GM23338 (cell line): ENCODE results near the gene FCGBP. TPM values are rescaled to one million over a fixed set of nuclear protein-coding genes. Genes with fewer than 3 reads are reported as not detected.

Experiments
- ATAC-seq: fragments of 200-7000 bp; cut with Tn5 transposase; 3 replicates; pipeline ENCODE4 v1.9.1; 2020
- DNase-seq: peaks from one replicate; pipeline ENCODE4 v3.0.0-alpha.2; 2015; ENCODE audit warnings: low spot score
- H2AFZ ChIP-seq: fragments of 200-600 bp; sonication (generic); 2 replicates; pipeline ENCODE4 v1.8.0; 2016; ENCODE audit warnings: antibody characterized with exemption, mild to moderate bottlenecking, moderate library complexity
- H3F3A ChIP-seq: fragments of 200-600 bp; sonication (generic); replicated peaks from 2 replicates; pipeline ENCODE4 v1.8.0; 2017; ENCODE audit warnings: antibody characterized with exemption, mixed run types, low read depth
- H3K27ac ChIP-seq: fragments of 200-600 bp; sonication (generic); 2 replicates; pipeline ENCODE4 v1.6.1; 2016; ENCODE audit warnings: low read depth
- H3K27me3 ChIP-seq: fragments of 200-600 bp; sonication (generic); 2 replicates; pipeline ENCODE4 v1.8.0; 2016; ENCODE audit warnings: mild to moderate bottlenecking, mixed run types, moderate library complexity; ENCODE audit not compliant: insufficient read depth
- H3K36me3 ChIP-seq: fragments of 200-600 bp; sonication (generic); 2 replicates; pipeline ENCODE4 v1.8.0; 2016; ENCODE audit warnings: mild to moderate bottlenecking; ENCODE audit not compliant: insufficient read depth
- H3K4me1 ChIP-seq: fragments of 200-600 bp; sonication (generic); 2 replicates; pipeline ENCODE4 v1.8.0; 2016; ENCODE audit warnings: mild to moderate bottlenecking, moderate library complexity; ENCODE audit not compliant: insufficient read depth
- H3K4me2 ChIP-seq: fragments of 200-600 bp; sonication (generic); 2 replicates; pipeline ENCODE4 v1.7.1; 2017; ENCODE audit warnings: mixed run types
- H3K4me3 ChIP-seq: fragments of 200-600 bp; sonication (generic); 2 replicates; pipeline ENCODE4 v1.6.1; 2016; ENCODE audit warnings: mixed run types
- H3K79me2 ChIP-seq: fragments of 200-600 bp; sonication (generic); replicated peaks from 2 replicates; pipeline ENCODE4 v1.8.0; 2017; ENCODE audit warnings: mild to moderate bottlenecking; ENCODE audit not compliant: insufficient read depth
- H3K9me2 ChIP-seq: fragments of 200-600 bp; sonication (generic); 2 replicates; pipeline ENCODE4 v1.8.0; 2017; ENCODE audit not compliant: insufficient read depth
- H4K20me1 ChIP-seq: fragments of 200-600 bp; sonication (generic); replicated peaks from 2 replicates; pipeline ENCODE4 v1.8.0; 2017; ENCODE audit warnings: mild to moderate bottlenecking; ENCODE audit not compliant: insufficient read depth
- H3K27ac Mint-ChIP-seq: 2 replicates; pipeline ENCODE4 v1.8.0; 2020; ENCODE audit warnings: inconsistent platforms, mild to moderate bottlenecking, moderate library complexity, mixed read lengths
- H3K27me3 Mint-ChIP-seq: 3 replicates; pipeline ENCODE4 v1.8.0; 2022; ENCODE audit warnings: low read depth, mild to moderate bottlenecking, moderate library complexity, mixed read lengths, inconsistent platforms; ENCODE audit not compliant: insufficient read depth, poor library complexity
- H3K36me3 Mint-ChIP-seq: 3 replicates; pipeline ENCODE4 v1.8.0; 2021; ENCODE audit warnings: low read depth, mild to moderate bottlenecking, inconsistent platforms, moderate library complexity, mixed read lengths
- H3K4me1 Mint-ChIP-seq: 3 replicates; pipeline ENCODE4 v1.8.0; 2020; ENCODE audit warnings: mild to moderate bottlenecking, inconsistent platforms, mixed read lengths
- H3K4me3 Mint-ChIP-seq: 3 replicates; pipeline ENCODE4 v1.8.0; 2021; ENCODE audit warnings: moderate library complexity, mild to moderate bottlenecking, inconsistent platforms, mixed read lengths
- H3K9me3 Mint-ChIP-seq: 3 replicates; pipeline ENCODE4 v1.8.0; 2020; ENCODE audit warnings: moderate library complexity, mild to moderate bottlenecking, inconsistent platforms, mixed read lengths
- EZH2 ChIP-seq: fragments of 200-600 bp; sonication (generic); IDR thresholded peaks from one replicate; pipeline ENCODE4 v1.8.0; 2017; ENCODE audit warnings: antibody characterized with exemption, mild to moderate bottlenecking, low read depth; ENCODE audit not compliant: unreplicated experiment
- JUNB ChIP-seq: IDR thresholded peaks from one replicate; pipeline ENCODE4 v1.6.1; 2016; ENCODE audit warnings: antibody characterized with exemption; ENCODE audit not compliant: unreplicated experiment
- POLR2AphosphoS5 ChIP-seq: IDR thresholded peaks from 2 replicates; pipeline ENCODE4 v1.6.1; 2016; ENCODE audit warnings: antibody characterized with exemption, low read depth
- polyA plus RNA-seq: library from polyadenylated mRNA; unstranded; fragments of >200 nt; fragmentation: Nextera tagmentation; extraction: Ambion mirVana; gene quantifications from 2 replicates; pipeline ENCODE4 v1.2.1, GENCODE V29; 2016
- total RNA-seq: library from RNA; depleted of rRNA; stranded (reverse); fragments of >200 nt; shearing (Covaris generic); gene quantifications from 2 replicates; pipeline ENCODE4 v1.2.3, GENCODE V29; 2014
- TF ChIP-seq, protein P1 (sequence below): fragments of 250-450 bp; sonication (Bioruptor Pico); IDR thresholded peaks from 2 replicates; pipeline ENCODE4 v1.5.0; 2020; ENCODE audit warnings: mild to moderate bottlenecking, moderate library complexity
- TF ChIP-seq, protein P2 (sequence below): IDR thresholded peaks from one replicate; pipeline ENCODE4 v1.6.1; 2018; ENCODE audit warnings: antibody characterized with exemption; ENCODE audit not compliant: unreplicated experiment

FCGBP gene
- total and polyA plus RNA-seq, 2 experiments from 2014 or later = 0.44 to 3.6 TPM

- TF ChIP-seq POLR2AphosphoS5 (no peak), EZH2 (no peak), JUNB (no peak)
Measured at GRCh38 chr19:39942366-39942730, 7.9 kb upstream of the FCGBP start (continued).

- Mint-ChIP-seq H3K4me1 (peaks cover 14% of the 10 kb centered on the region), H3K27ac (no peak overlapping the region), H3K27me3 (peaks cover 2% of the 10 kb centered on the region), H3K4me3 (no peak overlapping the region), H3K36me3 (no peaks in the 10 kb centered on the region), H3K9me3 (no peaks in the 10 kb centered on the region; the same call in 2 of the 3 replicates)
- no peaks in the 10 kb centered on the region for H3K79me2 ChIP-seq
- 0 out of 2 replicates have a peak overlapping the region, but pooled peaks have one; percentile 57 for H2AFZ ChIP-seq
- no peak overlapping the region for H3K27ac ChIP-seq
- no peaks in the 10 kb centered on the region for H3K9me2 ChIP-seq
- DNase-seq (no peak), ATAC-seq (no peak)
- no peaks in the 10 kb centered on the region for H3K4me1 ChIP-seq
- H4K20me1 ChIP-seq = no peaks in the 10 kb centered on the region
- no peak overlapping the region for H3K4me2 ChIP-seq
- TF ChIP-seq, protein P1, sequence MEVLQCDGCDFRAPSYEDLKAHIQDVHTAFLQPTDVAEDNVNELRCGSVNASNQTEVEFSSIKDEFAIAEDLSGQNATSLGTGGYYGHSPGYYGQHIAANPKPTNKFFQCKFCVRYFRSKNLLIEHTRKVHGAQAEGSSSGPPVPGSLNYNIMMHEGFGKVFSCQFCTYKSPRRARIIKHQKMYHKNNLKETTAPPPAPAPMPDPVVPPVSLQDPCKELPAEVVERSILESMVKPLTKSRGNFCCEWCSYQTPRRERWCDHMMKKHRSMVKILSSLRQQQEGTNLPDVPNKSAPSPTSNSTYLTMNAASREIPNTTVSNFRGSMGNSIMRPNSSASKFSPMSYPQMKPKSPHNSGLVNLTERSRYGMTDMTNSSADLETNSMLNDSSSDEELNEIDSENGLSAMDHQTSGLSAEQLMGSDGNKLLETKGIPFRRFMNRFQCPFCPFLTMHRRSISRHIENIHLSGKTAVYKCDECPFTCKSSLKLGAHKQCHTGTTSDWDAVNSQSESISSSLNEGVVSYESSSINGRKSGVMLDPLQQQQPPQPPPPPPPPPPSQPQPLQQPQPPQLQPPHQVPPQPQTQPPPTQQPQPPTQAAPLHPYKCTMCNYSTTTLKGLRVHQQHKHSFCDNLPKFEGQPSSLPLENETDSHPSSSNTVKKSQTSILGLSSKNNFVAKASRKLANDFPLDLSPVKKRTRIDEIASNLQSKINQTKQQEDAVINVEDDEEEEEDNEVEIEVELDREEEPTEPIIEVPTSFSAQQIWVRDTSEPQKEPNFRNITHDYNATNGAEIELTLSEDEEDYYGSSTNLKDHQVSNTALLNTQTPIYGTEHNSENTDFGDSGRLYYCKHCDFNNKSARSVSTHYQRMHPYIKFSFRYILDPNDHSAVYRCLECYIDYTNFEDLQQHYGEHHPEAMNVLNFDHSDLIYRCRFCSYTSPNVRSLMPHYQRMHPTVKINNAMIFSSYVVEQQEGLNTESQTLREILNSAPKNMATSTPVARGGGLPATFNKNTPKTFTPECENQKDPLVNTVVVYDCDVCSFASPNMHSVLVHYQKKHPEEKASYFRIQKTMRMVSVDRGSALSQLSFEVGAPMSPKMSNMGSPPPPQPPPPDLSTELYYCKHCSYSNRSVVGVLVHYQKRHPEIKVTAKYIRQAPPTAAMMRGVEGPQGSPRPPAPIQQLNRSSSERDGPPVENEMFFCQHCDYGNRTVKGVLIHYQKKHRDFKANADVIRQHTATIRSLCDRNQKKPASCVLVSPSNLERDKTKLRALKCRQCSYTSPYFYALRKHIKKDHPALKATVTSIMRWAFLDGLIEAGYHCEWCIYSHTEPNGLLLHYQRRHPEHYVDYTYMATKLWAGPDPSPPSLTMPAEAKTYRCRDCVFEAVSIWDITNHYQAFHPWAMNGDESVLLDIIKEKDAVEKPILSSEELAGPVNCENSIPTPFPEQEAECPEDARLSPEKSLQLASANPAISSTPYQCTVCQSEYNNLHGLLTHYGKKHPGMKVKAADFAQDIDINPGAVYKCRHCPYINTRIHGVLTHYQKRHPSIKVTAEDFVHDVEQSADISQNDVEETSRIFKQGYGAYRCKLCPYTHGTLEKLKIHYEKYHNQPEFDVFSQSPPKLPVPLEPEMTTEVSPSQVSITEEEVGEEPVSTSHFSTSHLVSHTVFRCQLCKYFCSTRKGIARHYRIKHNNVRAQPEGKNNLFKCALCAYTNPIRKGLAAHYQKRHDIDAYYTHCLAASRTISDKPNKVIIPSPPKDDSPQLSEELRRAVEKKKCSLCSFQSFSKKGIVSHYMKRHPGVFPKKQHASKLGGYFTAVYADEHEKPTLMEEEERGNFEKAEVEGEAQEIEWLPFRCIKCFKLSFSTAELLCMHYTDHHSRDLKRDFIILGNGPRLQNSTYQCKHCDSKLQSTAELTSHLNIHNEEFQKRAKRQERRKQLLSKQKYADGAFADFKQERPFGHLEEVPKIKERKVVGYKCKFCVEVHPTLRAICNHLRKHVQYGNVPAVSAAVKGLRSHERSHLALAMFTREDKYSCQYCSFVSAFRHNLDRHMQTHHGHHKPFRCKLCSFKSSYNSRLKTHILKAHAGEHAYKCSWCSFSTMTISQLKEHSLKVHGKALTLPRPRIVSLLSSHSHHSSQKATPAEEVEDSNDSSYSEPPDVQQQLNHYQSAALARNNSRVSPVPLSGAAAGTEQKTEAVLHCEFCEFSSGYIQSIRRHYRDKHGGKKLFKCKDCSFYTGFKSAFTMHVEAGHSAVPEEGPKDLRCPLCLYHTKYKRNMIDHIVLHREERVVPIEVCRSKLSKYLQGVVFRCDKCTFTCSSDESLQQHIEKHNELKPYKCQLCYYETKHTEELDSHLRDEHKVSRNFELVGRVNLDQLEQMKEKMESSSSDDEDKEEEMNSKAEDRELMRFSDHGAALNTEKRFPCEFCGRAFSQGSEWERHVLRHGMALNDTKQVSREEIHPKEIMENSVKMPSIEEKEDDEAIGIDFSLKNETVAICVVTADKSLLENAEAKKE (CRISPR knock-in tag) = no peak
- TF ChIP-seq, protein P2, sequence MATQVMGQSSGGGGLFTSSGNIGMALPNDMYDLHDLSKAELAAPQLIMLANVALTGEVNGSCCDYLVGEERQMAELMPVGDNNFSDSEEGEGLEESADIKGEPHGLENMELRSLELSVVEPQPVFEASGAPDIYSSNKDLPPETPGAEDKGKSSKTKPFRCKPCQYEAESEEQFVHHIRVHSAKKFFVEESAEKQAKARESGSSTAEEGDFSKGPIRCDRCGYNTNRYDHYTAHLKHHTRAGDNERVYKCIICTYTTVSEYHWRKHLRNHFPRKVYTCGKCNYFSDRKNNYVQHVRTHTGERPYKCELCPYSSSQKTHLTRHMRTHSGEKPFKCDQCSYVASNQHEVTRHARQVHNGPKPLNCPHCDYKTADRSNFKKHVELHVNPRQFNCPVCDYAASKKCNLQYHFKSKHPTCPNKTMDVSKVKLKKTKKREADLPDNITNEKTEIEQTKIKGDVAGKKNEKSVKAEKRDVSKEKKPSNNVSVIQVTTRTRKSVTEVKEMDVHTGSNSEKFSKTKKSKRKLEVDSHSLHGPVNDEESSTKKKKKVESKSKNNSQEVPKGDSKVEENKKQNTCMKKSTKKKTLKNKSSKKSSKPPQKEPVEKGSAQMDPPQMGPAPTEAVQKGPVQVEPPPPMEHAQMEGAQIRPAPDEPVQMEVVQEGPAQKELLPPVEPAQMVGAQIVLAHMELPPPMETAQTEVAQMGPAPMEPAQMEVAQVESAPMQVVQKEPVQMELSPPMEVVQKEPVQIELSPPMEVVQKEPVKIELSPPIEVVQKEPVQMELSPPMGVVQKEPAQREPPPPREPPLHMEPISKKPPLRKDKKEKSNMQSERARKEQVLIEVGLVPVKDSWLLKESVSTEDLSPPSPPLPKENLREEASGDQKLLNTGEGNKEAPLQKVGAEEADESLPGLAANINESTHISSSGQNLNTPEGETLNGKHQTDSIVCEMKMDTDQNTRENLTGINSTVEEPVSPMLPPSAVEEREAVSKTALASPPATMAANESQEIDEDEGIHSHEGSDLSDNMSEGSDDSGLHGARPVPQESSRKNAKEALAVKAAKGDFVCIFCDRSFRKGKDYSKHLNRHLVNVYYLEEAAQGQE = no peak
- no peak overlapping the region for H3K4me3 ChIP-seq
- no peaks in the 10 kb centered on the region for H3K36me3 ChIP-seq
- no peaks in the 10 kb centered on the region for H3K27me3 ChIP-seq
- H3F3A ChIP-seq = no peaks in the 10 kb centered on the region
Measured at GRCh38 chr19:39941615-39942365, 7.4 kb upstream of the FCGBP start.
